GM10266 (cell line): ENCODE measurements around the gene GCH1.
A peak's percentile ranks its signal among the peaks of the same experiment; 100 is the strongest.
"Not testable (repeated sequence)": the region's sequence is repeated elsewhere in the genome, so short reads cannot be mapped to it uniquely, and the experiment has no call there.

Experiments used
- DNase-seq: peaks from one replicate; pipeline ENCODE4 v3.0.0; 2012; ENCODE audit errors: extremely low spot score
- TF ChIP-seq, protein P1 (sequence below): IDR thresholded peaks from 2 replicates; pipeline ENCODE4 v1.5.1; 2012; ENCODE audit warnings: mild to moderate bottlenecking, low read depth; ENCODE audit not compliant: control insufficient read depth, insufficient read depth; ENCODE audit errors: missing control alignments

GCH1 gene

DNA sequence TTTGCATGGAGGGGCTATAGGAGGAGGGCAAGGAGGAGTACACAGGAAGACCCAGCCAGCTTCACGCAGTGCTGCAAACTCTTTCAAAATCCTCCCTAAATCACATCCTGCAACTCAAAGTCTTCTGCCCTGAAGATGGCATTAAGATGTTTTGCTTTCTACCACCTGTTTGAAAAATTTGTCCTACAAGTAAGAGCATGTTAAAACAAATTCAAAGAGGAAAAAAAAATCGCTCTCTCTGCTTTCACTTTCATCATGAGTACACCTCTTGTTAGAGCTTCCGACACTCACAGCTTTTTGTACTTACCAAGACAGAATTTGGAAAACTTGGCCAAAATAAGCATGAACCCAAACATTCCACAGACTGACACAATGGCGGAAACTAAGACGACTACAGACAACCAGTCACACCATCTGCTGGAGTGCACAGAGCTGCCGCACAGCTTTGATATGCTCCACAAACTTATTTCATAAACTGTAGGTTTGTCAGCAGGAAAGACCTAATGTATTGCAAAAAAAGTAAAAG, 21.3 kb downstream of the GCH1 start:
- TF ChIP-seq, protein P1, sequence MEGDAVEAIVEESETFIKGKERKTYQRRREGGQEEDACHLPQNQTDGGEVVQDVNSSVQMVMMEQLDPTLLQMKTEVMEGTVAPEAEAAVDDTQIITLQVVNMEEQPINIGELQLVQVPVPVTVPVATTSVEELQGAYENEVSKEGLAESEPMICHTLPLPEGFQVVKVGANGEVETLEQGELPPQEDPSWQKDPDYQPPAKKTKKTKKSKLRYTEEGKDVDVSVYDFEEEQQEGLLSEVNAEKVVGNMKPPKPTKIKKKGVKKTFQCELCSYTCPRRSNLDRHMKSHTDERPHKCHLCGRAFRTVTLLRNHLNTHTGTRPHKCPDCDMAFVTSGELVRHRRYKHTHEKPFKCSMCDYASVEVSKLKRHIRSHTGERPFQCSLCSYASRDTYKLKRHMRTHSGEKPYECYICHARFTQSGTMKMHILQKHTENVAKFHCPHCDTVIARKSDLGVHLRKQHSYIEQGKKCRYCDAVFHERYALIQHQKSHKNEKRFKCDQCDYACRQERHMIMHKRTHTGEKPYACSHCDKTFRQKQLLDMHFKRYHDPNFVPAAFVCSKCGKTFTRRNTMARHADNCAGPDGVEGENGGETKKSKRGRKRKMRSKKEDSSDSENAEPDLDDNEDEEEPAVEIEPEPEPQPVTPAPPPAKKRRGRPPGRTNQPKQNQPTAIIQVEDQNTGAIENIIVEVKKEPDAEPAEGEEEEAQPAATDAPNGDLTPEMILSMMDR: no peak
- DNase-seq: peak; percentile 19

- no peak for DNase-seq
- TF ChIP-seq, protein P1: no peak
These were observed 25.0 kb downstream of the GCH1 start for GRCh38 chr14:54877703-54878021.

GRCh38 chr14:54877015-54877702, 25.5 kb downstream of the GCH1 start:
- TF ChIP-seq, protein P1: no peak
- no peak for DNase-seq

DNA sequence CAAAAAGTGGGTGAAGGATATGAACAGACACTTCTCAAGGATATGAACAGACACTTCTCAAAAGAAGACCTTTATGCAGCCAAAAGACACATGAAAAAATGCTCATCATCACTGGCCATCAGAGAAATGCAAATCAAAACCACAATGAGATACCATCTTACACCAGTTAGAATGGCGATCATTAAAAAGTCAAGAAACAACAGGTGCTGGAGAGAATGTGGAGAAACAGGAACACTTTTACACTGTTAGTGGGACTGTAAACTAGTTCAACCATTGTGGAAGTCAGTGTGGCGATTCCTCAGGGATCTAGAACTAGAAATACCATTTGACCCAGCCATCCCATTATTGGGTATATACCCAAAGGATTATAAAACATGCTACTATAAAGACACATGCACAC, 27.0 kb downstream of the GCH1 start:
- DNase-seq: not testable (repeated sequence)

GRCh38 chr14:54870154-54871090, 32.2 kb downstream of the GCH1 start:
- DNase-seq: not testable (repeated sequence)

DNA sequence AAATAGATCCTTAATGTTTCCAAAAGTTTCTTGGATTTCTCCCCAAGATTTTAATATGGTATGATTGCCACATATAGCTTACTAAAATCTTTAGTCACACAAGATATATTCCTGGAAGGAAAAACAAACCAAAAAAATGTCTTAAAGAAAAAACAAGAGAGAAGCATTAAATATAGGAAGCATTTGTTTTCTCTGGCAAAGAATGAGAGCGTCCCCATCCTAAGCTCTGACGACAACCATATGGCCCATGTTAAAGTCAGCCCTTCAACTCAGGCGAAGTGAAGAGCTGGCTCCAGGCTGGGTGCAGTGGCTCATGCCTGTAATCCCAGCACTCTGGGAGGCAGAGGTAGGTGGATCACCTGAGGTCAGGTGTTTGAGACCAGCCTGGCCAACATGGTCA, 35.6 kb downstream of the GCH1 start:
- DNase-seq: no peak
- TF ChIP-seq, protein P1: no peak

GRCh38 chr14:54866588-54866987, 36.0 kb downstream of the GCH1 start:
- peak; percentile 11 for DNase-seq
- TF ChIP-seq, protein P1: no peak

- no peak for DNase-seq
- TF ChIP-seq, protein P1: no peak
These were observed 38.1 kb downstream of the GCH1 start for GRCh38 chr14:54864526-54864925.
